Stimulated activated CD4-positive, alpha-beta T cell treated with anti-CD3 and anti-CD28 coated beads, Interleukin-4, amount 100 ng/mL, for 48 hours (primary cell): ENCODE data around the gene NKX6-1.

Experiments used
- DNase-seq, 2 donors: peaks; one replicate each; pipeline ENCODE4 v3.0.0-alpha.2; 2020; ENCODE audit warnings: low read depth in 2 of 2

NKX6-1 gene

GRCh38 chr4:84498935-84499623 is at the start of gene NKX6-1:
Gene NKX6-1, minus strand, starts transcription at chr4:84499292. Its CDS starts 1,064 bp downstream, at chr4:84498228.
- no peak for DNase-seq

GRCh38 chr4:84547211-84547610 is 48.1 kb upstream of the NKX6-1 start:
- DNase-seq: no peak

GRCh38 chr4:84545093-84545492 is 46.0 kb upstream of the NKX6-1 start:
- DNase-seq: no peak

- no peak for DNase-seq
Measured at GRCh38 chr4:84535901-84536300, 36.8 kb upstream of the NKX6-1 start.

- no peak for DNase-seq
Measured at GRCh38 chr4:84531689-84532088, 32.6 kb upstream of the NKX6-1 start.

- no peak for DNase-seq
Measured at GRCh38 chr4:84530871-84531270, 31.8 kb upstream of the NKX6-1 start.

- DNase-seq: no peak
Measured at GRCh38 chr4:84530454-84530853, 31.4 kb upstream of the NKX6-1 start.

- no peak for DNase-seq
Measured at GRCh38 chr4:84529169-84529751, 30.2 kb upstream of the NKX6-1 start.

- no peak for DNase-seq
Measured at GRCh38 chr4:84527391-84527790, 28.3 kb upstream of the NKX6-1 start.

GRCh38 chr4:84515075-84515474 is 16.0 kb upstream of the NKX6-1 start:
- DNase-seq: no peak

GRCh38 chr4:84512277-84512676 is 13.2 kb upstream of the NKX6-1 start:
- no peak for DNase-seq

- DNase-seq: no peak
Measured at GRCh38 chr4:84511703-84512102, 12.6 kb upstream of the NKX6-1 start.

GRCh38 chr4:84507941-84508340 is 8.8 kb upstream of the NKX6-1 start:
- DNase-seq: no peak

- DNase-seq: no peak
Measured at GRCh38 chr4:84504821-84505220, 5.7 kb upstream of the NKX6-1 start.

- no peak for DNase-seq
Measured at GRCh38 chr4:84503495-84504437, 4.7 kb upstream of the NKX6-1 start.

- no peak for DNase-seq
Measured at GRCh38 chr4:84502955-84503373, 3.9 kb upstream of the NKX6-1 start.

GRCh38 chr4:84502333-84502954 is 3.4 kb upstream of the NKX6-1 start:
- no peak for DNase-seq

GRCh38 chr4:84501721-84502267 is 2.7 kb upstream of the NKX6-1 start:
- no peak for DNase-seq

GRCh38 chr4:84501202-84501503 is 2.1 kb upstream of the NKX6-1 start:
- DNase-seq: no peak

GRCh38 chr4:84500386-84501201 is 1.5 kb upstream of the NKX6-1 start:
- no peak for DNase-seq

- DNase-seq: no peak
Measured at GRCh38 chr4:84499624-84499982, 511 bp upstream of the NKX6-1 start.
